T-helper 9 cell (primary cell): ENCODE measurements around the gene SRSF12.
"Not testable (repeated sequence)": the region's sequence is repeated elsewhere in the genome, so short reads cannot be mapped to it uniquely, and the experiment has no call there.

Experiments
- DNase-seq: peaks from one replicate; pipeline ENCODE4 v3.0.0-alpha.2; 2020

SRSF12 gene

GRCh38 chr6:89069536-89070163, 48.2 kb downstream of the SRSF12 start:
- DNase-seq: no peak

DNA sequence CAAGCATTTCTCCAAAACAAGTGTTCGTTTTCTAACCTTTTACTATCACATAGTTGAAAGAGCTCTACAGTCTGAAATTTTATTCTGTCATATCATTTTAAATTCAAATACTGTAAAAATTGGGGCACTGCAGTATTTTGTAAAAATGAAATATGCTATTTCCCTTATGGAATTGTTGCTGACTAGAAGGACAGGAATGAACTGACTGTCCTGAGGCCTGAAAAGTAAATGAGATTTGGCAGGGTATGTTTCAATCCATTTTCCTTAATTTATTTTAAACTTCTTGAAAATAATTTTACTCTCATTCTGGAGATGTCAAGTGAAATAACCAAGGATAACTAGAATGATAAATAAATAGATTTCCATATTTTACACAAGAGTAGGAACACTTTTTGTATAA, 49.2 kb downstream of the SRSF12 start:
- no peak for DNase-seq

GRCh38 chr6:89067796-89068195, 50.1 kb downstream of the SRSF12 start:
- DNase-seq: no peak

DNA sequence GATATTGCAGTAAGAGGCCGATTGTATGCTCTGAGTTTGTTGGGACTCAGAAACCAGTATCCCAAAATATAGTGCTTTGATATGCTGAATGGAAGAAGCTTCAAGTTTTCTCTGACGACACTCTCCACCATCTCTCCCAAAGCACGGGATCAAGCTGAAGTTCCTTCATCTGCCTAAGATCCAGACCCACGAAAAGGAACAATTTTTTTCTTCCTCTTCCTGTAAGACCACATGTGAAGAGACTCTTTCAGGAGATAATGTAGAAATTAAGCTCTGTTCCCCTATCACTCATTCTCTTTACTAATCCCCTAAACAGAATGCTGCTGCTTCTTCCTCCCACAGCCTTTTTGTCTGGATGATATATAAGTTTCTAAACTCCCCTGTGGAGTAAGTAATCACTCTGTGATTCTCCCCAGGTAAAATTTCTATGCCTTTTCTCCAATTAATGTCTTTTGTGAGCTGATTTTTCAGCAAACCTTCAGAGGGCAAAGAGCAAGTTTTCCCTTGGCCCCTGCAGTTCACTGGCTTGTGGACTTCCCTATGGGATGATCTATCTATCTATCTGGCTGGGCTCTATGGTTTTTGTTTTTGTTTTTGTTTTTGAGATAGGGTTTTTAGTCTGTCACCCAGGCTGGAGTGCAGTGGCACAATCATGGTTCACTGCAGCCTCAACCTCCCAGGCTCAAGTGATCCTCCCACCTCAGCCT, 50.8 kb downstream of the SRSF12 start:
- DNase-seq: no peak

DNA sequence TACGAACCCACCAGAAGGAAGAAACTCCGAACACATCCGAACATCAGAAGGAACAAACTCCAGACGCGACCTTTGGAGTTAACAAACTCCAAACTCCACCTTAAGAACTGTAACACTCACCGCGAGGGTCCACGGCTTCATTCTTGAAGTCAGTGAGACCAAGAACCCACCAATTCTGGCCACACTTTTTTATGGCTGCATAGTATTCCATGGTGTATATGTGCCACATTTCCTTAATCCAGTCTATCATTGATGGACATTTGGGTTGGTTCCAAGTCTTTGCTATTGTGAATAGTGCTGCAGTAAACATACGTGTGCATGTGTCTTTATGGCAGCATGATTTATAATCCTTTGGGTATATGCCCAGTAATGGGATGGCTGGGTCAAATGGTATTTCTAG, 51.8 kb downstream of the SRSF12 start:
- DNase-seq: not testable (repeated sequence)

DNA sequence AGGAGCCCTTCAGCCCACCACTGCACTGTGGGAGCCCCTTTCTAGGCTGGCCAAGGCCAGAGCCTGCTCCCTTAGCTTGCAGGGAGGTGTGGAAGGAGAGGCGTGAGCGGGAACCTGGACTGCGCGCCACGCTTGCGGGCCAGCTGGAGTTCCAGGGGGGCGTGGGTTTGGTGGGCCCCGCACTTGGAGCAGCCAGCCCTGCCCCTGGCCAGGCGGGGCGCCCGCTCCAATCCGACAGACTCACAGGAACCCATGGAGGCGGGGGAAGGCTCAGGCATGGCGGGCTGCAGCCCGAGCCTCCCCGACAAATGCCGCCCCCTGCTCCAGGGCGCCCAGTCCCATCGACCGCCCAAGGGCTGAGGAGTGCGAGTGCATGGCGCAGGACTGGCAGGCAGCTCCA, 52.9 kb downstream of the SRSF12 start:
- DNase-seq: not testable (repeated sequence)

DNA sequence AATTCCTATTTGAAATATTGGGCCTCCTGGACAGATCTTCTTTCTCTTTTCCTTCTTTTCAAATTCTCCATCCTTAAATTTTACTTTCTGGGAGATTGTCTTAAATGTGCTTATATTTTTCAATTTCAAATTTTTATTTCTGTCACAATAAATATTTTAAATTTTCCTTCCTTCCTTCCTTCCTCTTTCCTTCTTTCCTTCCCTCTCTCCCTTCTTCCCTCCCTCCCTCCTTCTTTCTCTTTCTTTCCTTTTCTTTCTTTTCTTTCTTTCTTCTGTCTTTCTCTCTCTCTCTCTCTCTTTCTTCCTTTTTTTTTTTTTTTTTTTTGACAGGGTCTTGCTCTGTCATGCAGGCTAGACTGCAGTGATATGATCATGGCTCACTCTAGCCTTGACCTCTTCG, 54.0 kb downstream of the SRSF12 start:
- no peak for DNase-seq

DNA sequence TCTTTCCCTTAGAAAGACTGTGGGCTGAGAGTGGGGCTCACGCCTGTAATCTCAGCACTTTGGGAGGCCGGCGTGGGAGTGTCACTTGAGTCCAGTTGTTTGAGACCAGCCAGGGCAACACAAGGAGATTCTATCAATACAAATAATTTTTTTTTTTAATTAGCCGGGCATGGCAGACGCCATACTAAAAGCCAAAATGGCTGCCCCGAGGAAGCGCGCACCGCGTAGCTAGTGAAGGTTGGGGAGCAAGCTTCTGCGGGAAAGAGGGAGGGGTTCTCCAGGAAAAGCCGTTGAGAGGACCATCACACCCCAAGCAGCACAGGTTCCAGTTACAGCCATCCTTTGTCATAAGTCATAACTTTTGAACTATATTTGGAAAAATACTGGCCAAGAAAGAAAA, 58.6 kb downstream of the SRSF12 start:
- DNase-seq: no peak

DNA sequence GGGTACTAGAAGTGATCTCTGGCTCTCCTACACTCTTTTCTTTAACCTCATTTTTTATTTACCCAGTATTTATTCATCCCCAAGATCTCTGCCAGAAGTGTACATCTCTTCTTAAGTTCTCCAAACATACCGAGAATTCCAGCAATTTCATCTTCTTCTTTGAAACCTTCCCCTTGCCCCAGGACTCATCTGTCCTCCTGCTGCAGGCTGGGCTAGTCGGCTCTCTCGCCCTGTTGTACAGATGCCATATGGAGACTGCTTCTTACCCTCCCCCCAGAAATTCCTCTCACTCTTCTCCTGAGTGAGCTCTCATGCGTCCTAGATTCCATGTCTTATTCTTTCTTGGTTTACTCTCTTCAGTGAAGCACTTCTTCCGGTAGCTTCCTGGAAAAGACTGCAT, 59.2 kb downstream of the SRSF12 start:
- DNase-seq: no peak

DNA sequence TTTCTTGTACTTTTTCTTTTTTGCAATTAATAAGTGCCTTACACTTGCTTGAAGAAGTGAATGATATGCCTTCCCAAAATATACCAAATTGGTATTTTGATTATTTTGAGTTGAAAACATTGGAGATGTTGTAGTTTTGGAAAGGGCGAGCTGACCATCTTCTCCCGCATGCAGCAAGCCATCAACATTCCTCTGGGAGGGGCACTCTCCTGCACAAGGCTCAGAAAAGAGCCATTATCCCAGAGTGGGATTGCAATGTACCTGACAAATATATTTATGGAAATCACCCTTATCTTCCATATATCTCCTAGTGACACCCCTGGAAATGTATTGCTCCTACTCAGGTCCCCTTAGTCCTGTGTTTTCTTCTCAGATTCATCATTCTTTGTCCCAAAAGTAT, 60.1 kb downstream of the SRSF12 start:
- no peak for DNase-seq

DNA sequence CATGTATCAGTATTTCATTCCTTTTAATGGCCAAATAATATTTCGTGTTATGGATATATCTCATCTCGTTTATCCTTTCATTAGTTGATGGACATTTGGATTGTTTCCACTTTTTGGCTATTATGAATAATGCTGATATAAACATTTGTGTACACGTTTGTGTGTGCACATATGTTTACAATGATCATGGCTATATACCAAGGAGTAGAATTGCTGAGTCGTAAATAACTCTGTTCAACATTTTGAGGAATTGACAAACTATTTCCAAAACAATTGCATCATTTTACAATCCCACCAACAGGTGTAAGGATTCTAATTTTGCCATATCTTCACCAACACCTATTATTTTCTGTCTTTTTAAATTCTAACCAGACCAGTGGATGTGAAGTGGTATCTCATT, 63.7 kb downstream of the SRSF12 start:
- no peak for DNase-seq

DNA sequence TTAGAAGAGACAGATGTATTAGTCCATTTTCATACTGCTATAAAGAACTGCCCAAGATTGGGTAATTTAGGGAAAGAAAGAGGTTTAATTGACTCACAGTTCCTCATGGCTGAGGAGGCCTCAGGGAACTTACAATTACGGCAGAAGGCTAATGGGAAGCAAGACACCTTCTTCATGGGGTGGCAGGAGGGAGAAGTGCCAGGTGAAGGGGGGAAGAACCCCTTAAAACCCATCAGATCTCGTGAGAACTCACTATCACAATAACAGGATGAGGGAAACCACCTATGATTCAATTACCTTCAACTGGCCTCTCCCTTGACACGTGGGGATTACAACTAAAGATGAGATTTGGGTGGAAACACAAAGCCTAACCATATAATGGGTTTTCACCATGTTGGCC, 66.2 kb downstream of the SRSF12 start:
- DNase-seq: no peak

GRCh38 chr6:89050697-89051096, 67.2 kb downstream of the SRSF12 start:
- DNase-seq: no peak

DNA sequence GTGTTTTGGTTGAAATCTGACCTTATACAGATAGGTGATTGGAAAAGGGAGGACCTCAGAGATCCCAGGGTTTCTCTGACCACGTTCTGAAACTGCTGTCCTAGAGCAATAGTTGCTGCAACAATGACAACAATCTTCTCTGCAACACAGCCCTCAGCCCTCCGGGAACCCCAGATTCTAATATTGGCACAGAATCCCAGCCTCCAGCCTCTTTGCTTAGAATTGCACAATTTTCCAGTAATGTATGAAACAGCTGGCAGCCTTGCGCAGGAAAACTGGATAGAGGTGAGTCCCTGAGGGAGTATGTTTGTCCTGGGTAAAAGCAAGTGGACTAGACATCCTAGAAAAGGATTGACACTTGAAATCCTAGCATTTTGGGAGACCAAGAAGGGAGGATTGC, 67.7 kb downstream of the SRSF12 start:
- no peak for DNase-seq

DNA sequence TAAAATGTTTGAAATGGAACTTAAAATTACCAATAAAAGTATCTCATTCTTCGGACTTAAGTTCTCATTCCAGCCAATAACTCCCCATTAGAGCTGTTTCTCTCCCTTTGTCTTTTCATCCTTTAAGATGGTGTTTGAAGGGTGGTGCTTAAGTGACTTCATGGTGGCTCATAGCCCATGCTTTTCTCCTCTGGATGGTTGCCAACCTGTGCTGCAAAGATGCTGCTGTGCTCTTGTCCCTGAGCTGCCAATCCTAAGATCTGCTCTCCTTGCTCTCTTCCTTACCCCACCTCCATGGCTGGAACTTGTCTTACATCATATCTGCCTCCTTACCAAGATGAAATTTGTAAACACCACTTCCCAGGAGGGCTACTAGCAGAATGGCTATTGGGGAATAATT, 68.9 kb downstream of the SRSF12 start:
- no peak for DNase-seq

GRCh38 chr6:89048288-89048923, 69.5 kb downstream of the SRSF12 start:
- DNase-seq: no peak

GRCh38 chr6:89047473-89047872, 70.4 kb downstream of the SRSF12 start:
- DNase-seq: no peak
